ENCODE data around the gene RAB11FIP5.

RAB11FIP5 gene

GRCh38 chr2:73035899-73036711 lies 76.6 kb downstream of the RAB11FIP5 start:
- no peak overlapping the region for H3K4me3 ChIP-seq (ENCODE audit: low read depth, low read length)
- no peak for DNase-seq (ENCODE audit: low read depth)
- no peak for TF ChIP-seq CTCF (IDR thresholded peaks at IDR 0.05; ENCODE audit: control insufficient read depth, extremely low read depth, insufficient read depth)

- no peak for TF ChIP-seq CTCF (IDR thresholded peaks at IDR 0.05; ENCODE audit: control insufficient read depth, extremely low read depth, insufficient read depth)
- no peak for DNase-seq (ENCODE audit: low read depth)
- no peak overlapping the region for H3K4me3 ChIP-seq (ENCODE audit: low read depth, low read length)
Measured at GRCh38 chr2:73034661-73035375, 77.9 kb downstream of the RAB11FIP5 start.

- no peak for TF ChIP-seq CTCF (IDR thresholded peaks at IDR 0.05; ENCODE audit: control insufficient read depth, extremely low read depth, insufficient read depth)
- no peak overlapping the region for H3K4me3 ChIP-seq (ENCODE audit: low read depth, low read length)
- DNase-seq (ENCODE audit: low read depth), result no peak
Measured at GRCh38 chr2:73033766-73034381, 78.9 kb downstream of the RAB11FIP5 start.

GRCh38 chr2:73033142-73033765 lies 79.5 kb downstream of the RAB11FIP5 start:
- DNase-seq (ENCODE audit: low read depth), result no peak
- H3K4me3 ChIP-seq (ENCODE audit: low read depth, low read length), result no peak overlapping the region
- TF ChIP-seq CTCF (IDR thresholded peaks at IDR 0.05; ENCODE audit: control insufficient read depth, extremely low read depth, insufficient read depth), result no peak

- DNase-seq (ENCODE audit: low read depth), result no peak
- H3K4me3 ChIP-seq (ENCODE audit: low read depth, low read length), result no peak overlapping the region
- no peak for TF ChIP-seq CTCF (IDR thresholded peaks at IDR 0.05; ENCODE audit: control insufficient read depth, extremely low read depth, insufficient read depth)
Measured at GRCh38 chr2:73032702-73033097, 80.0 kb downstream of the RAB11FIP5 start.

- DNase-seq (ENCODE audit: low read depth), result no peak
- TF ChIP-seq CTCF (IDR thresholded peaks at IDR 0.05; ENCODE audit: control insufficient read depth, extremely low read depth, insufficient read depth), result no peak
- H3K4me3 ChIP-seq (ENCODE audit: low read depth, low read length), result no peak overlapping the region
Measured at GRCh38 chr2:73031725-73032701, 80.7 kb downstream of the RAB11FIP5 start.

Data from LNCaP clone FGC (cell line).